ENCODE measurements around the gene SYNGR2. TPM values are rescaled to one million over a fixed set of nuclear protein-coding genes. Genes with fewer than 3 reads are reported as not detected.

The SYNGR2 gene
- total and polyA plus RNA-seq, 9 of the 15 experiments (the other 6 are each of a cell fraction or from before 2014, with no cell fraction given): 1.4 to 173 (median 87.8) TPM

DNA sequence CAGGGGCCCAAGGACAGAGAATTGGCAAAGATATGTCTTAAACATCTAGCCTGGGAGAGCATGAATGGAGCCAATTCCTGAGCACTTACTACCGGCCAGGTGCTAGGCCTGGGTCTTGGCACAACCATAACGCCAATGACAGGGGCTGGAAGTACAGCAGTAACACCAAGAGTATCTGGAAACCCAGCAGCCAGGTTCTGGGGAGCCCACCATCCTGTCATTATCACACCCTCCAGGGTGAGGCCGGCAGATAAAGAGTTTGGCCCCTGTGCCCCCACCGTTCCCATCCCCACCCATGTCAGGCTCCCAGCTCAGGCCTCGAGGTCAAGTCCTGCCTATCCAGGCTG lies 38.3 kb upstream of the SYNGR2 start (continued):
- no peak for TF ChIP-seq ZNF830 (CRISPR knock-in tag; IDR thresholded peaks at IDR 0.05)
- TF ChIP-seq NCOR1 (IDR thresholded peaks at IDR 0.05): peak; percentile 63
- 0 out of 2 replicates have a peak, but pooled peaks have one; percentile 42 for TF ChIP-seq HSF4 (CRISPR knock-in tag; IDR thresholded peaks at IDR 0.05; ENCODE audit: borderline replicate concordance)
- TF ChIP-seq ZNF699 (CRISPR knock-in tag; IDR thresholded peaks at IDR 0.05; ENCODE audit: insufficient replicate concordance): no peak
- no peak for TF ChIP-seq BHLHE40 (IDR thresholded peaks at IDR 0.05; ENCODE audit: low read length)
- TF ChIP-seq ILF3 (IDR thresholded peaks at IDR 0.05; ENCODE audit: borderline replicate concordance): no peak
- TF ChIP-seq ATF1 (CRISPR knock-in tag; IDR thresholded peaks at IDR 0.05): no peak
- no peak for TF ChIP-seq ATF1 (tag; IDR thresholded peaks at IDR 0.05)
- TF ChIP-seq ZKSCAN8 (CRISPR knock-in tag; IDR thresholded peaks at IDR 0.05): no peak
- TF ChIP-seq ETV5 (CRISPR knock-in tag; IDR thresholded peaks at IDR 0.05; ENCODE audit: low read depth): no peak
- TF ChIP-seq ZBED1 (IDR thresholded peaks at IDR 0.05): no peak
- TF ChIP-seq POLR2AphosphoS5 (IDR thresholded peaks at IDR 0.05; ENCODE audit: control insufficient read depth, insufficient read depth, low read depth, low read length): peak; percentile 45; the same call in 1 of the 2 replicates
- TF ChIP-seq, protein P1, sequence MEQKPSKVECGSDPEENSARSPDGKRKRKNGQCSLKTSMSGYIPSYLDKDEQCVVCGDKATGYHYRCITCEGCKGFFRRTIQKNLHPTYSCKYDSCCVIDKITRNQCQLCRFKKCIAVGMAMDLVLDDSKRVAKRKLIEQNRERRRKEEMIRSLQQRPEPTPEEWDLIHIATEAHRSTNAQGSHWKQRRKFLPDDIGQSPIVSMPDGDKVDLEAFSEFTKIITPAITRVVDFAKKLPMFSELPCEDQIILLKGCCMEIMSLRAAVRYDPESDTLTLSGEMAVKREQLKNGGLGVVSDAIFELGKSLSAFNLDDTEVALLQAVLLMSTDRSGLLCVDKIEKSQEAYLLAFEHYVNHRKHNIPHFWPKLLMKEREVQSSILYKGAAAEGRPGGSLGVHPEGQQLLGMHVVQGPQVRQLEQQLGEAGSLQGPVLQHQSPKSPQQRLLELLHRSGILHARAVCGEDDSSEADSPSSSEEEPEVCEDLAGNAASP (IDR thresholded peaks at IDR 0.05): no peak
- no peak for TF ChIP-seq HIVEP1 (CRISPR knock-in tag; IDR thresholded peaks at IDR 0.05)
- no peak for TF ChIP-seq RBM17 (IDR thresholded peaks at IDR 0.05; ENCODE audit: borderline replicate concordance, low read depth, low read length)
- TF ChIP-seq GATAD2A (IDR thresholded peaks at IDR 0.05): no peak
- no peak for TF ChIP-seq ADNP (tag; IDR thresholded peaks at IDR 0.05)
- TF ChIP-seq, protein P2, sequence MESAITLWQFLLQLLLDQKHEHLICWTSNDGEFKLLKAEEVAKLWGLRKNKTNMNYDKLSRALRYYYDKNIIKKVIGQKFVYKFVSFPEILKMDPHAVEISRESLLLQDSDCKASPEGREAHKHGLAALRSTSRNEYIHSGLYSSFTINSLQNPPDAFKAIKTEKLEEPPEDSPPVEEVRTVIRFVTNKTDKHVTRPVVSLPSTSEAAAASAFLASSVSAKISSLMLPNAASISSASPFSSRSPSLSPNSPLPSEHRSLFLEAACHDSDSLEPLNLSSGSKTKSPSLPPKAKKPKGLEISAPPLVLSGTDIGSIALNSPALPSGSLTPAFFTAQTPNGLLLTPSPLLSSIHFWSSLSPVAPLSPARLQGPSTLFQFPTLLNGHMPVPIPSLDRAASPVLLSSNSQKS (CRISPR knock-in tag; IDR thresholded peaks at IDR 0.05): no peak
- no peak for TF ChIP-seq FOXM1 (IDR thresholded peaks at IDR 0.05; ENCODE audit: low read depth)
- no peak for TF ChIP-seq FOXM1 (CRISPR knock-in tag; IDR thresholded peaks at IDR 0.05; ENCODE audit: low read depth)
- peak; percentile 81 for TF ChIP-seq CBFA2T3 (IDR thresholded peaks at IDR 0.05)
- TF ChIP-seq HNRNPK (IDR thresholded peaks at IDR 0.05; ENCODE audit: low read depth, low read length, poor library complexity, severe bottlenecking): no peak
- TF ChIP-seq ZNF184 (CRISPR knock-in tag; IDR thresholded peaks at IDR 0.05): no peak
- TF ChIP-seq RBM34 (IDR thresholded peaks at IDR 0.05; ENCODE audit: borderline replicate concordance, insufficient read depth, low read length): no peak

Measured in K562 (cell line).